ENCODE results near the gene FAIM2.
A peak's percentile ranks its signal among the peaks of the same experiment; 100 is the strongest.
"Not testable (repeated sequence)": the region's sequence is repeated elsewhere in the genome, so short reads cannot be mapped to it uniquely, and the experiment has no call there.

FAIM2 gene

DNA sequence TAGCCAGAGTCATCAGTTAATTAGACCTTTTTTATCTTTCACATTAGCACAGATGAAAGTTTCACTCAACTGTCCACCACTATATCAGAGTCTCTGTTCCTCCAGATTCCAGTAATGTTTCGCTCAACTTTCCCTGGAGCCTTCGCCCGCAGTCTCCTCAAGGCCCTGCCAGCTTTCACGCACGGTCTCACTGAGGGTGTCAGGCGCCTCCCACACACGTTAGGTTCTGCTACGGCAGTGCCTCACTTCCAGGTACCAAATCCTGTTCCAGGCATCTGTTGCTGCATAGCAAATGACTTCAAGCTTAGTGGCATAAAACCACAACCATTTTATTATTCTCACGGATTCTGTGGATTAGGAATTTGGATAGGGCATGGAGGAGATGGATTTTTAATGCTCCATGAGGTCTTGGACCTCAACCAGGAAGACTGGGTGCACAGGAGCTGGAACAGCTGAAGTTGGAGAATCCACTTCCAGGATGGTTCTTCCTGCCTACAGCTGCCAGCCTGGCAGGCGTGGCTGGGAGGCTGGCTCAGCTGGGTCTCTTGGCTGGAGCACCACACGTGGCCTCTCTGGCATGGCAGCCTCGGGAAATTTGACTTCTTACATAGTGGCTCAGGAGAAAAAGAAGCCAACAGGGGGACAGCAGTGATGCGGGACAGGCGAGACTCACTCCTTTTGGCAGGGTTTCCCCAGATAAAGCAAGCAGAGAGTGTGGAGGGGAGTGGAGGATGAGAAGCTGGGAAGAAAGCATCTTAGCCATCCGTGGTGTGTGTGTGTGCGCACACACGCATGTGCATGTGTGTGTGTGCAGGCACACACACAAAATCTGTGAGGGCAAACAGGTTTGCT is 39.5 kb downstream of the FAIM2 start:
- H3K9ac ChIP-seq (ENCODE audit: low read length): no peak overlapping the region
- H3K27me3 ChIP-seq (replicated peaks; ENCODE audit: control insufficient read depth, insufficient read depth, low read length): peaks cover 18% of the 10 kb centered on the region
- H3K4me3 ChIP-seq (ENCODE audit: low read length): no peak overlapping the region
- no peaks in the 10 kb centered on the region for H3K36me3 ChIP-seq (ENCODE audit: control insufficient read depth, insufficient read depth, low read length, severe bottlenecking)
- H3K4me1 ChIP-seq (ENCODE audit: control insufficient read depth, insufficient read depth, low read length): peaks cover 17% of the 10 kb centered on the region
- H3K9me3 ChIP-seq (ENCODE audit: control insufficient read depth, low read length): no peaks in the 10 kb centered on the region
- DNase-seq (ENCODE audit: low read depth): no peak

DNA sequence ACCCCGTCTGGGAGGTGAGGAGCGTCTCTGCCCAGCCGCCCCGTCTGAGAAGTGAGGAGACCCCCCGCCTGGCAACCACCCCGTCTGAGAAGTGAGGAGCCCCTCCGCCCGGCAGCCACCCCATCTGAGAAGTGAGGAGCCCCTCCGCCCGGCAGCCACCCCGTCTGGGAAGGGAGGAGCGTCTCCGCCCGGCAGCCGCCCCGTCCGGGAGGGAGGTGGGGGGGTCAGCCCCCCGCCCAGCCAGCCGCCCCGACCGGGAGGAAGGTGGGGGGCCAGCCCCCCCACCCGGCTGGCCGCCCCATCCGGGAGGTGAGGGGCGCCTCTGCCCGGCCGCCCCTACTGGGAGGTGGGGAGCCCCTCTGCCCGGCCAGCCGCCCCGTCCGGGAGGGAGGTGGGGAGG is 42.8 kb downstream of the FAIM2 start:
- H3K4me3 ChIP-seq (ENCODE audit: low read length); H3K9ac ChIP-seq (ENCODE audit: low read length); DNase-seq (ENCODE audit: low read depth); H3K4me1 ChIP-seq (ENCODE audit: control insufficient read depth, insufficient read depth, low read length); H3K36me3 ChIP-seq (ENCODE audit: control insufficient read depth, insufficient read depth, low read length, severe bottlenecking); H3K9me3 ChIP-seq (ENCODE audit: control insufficient read depth, low read length): not testable (repeated sequence)
- peaks cover 17% of the 10 kb centered on the region for H3K27me3 ChIP-seq (replicated peaks; ENCODE audit: control insufficient read depth, insufficient read depth, low read length)

DNA sequence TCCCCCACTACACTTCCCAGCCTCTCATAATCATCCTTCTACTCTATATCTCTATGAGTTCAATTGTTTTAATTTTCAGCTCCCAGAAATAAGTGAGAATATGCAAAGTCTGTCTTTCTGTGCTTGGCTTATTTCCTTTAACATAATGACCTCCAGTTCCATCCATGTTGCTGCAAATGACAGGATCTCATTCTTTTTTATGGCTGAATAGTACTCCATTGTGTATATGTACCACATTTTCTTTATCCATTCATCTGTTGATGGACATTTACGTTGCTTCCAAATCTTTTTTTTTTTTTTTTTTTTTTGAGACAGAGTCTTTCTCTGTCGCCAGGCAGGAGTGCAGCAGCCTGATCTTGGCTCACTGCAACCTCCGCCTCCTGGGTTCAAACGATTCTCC is 47.8 kb downstream of the FAIM2 start:
- H3K4me3 ChIP-seq (ENCODE audit: low read length); DNase-seq (ENCODE audit: low read depth); H3K9me3 ChIP-seq (ENCODE audit: control insufficient read depth, low read length); H3K4me1 ChIP-seq (ENCODE audit: control insufficient read depth, insufficient read depth, low read length); H3K9ac ChIP-seq (ENCODE audit: low read length); H3K36me3 ChIP-seq (ENCODE audit: control insufficient read depth, insufficient read depth, low read length, severe bottlenecking): not testable (repeated sequence)
- H3K27me3 ChIP-seq (replicated peaks; ENCODE audit: control insufficient read depth, insufficient read depth, low read length): peaks cover 19% of the 10 kb centered on the region

DNA sequence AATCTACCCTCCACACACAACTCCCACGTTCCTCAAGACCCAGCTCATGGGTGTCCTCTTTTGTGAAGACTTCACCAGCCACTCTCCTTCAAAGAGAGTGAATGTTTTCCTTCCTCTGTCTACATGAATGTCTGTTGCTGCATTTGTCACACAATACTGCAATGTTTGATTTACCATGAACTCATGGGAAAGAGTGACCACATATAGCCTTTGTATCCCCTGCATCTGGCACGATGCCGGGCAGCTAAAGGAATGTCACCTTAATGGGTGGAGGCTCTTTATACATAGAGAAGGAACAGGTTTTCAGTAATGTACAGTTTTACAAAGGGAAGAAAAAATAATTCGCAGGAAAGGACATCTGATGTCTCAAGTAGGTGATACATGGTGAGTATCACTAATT is 48.7 kb downstream of the FAIM2 start:
- DNase-seq (ENCODE audit: low read depth): no peak
- no peak overlapping the region for H3K4me3 ChIP-seq (ENCODE audit: low read length)
- no peaks in the 10 kb centered on the region for H3K4me1 ChIP-seq (ENCODE audit: control insufficient read depth, insufficient read depth, low read length)
- H3K27me3 ChIP-seq (replicated peaks; ENCODE audit: control insufficient read depth, insufficient read depth, low read length): peaks cover 19% of the 10 kb centered on the region
- no peak overlapping the region for H3K9ac ChIP-seq (ENCODE audit: low read length)
- H3K9me3 ChIP-seq (ENCODE audit: control insufficient read depth, low read length): no peaks in the 10 kb centered on the region
- H3K36me3 ChIP-seq (ENCODE audit: control insufficient read depth, insufficient read depth, low read length, severe bottlenecking): no peaks in the 10 kb centered on the region

DNA sequence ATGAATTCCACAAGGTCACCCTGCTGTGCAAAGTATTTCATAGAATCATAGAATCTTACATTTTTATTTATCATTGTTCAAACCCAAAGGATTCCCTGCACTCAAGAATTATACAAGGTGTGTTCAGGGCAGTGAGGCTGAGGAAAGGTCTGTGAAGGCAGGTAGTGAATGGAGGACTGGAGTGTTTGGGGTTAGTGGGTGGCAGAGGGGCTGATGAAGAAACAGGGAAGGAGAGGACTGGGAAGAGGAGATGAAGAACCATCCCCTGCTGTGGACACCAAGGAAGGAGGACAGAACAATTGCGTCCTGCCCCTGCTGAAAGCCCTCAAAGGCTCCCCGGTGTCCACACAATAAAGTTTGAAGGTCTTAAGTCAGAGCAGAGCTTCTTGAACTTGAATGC is 50.0 kb downstream of the FAIM2 start:
- no peak overlapping the region for H3K4me3 ChIP-seq (ENCODE audit: low read length)
- H3K27me3 ChIP-seq (replicated peaks; ENCODE audit: control insufficient read depth, insufficient read depth, low read length): peaks cover 24% of the 10 kb centered on the region
- DNase-seq (ENCODE audit: low read depth): no peak
- H3K36me3 ChIP-seq (ENCODE audit: control insufficient read depth, insufficient read depth, low read length, severe bottlenecking): no peaks in the 10 kb centered on the region
- no peak overlapping the region for H3K9ac ChIP-seq (ENCODE audit: low read length)
- peaks cover 5% of the 10 kb centered on the region for H3K9me3 ChIP-seq (ENCODE audit: control insufficient read depth, low read length)
- H3K4me1 ChIP-seq (ENCODE audit: control insufficient read depth, insufficient read depth, low read length): no peaks in the 10 kb centered on the region

DNA sequence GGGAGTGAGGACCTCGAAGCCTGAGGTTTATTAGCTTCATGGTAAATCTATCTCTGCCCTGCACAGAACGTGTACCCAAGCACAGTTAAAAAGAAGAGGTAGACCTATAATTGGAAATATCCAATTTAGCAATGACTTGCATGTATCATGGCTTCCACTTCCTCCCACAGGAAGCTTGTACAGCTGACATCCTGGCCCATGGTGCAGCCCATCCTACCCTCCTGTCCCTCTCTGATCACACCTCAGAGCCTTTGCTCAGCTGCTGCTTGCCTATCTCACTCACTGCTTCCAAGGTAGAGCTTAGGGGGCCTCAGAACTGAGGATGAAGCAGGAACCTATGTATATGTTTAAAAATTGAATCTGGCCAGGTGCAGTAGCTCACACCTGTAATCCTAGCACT is 56.5 kb downstream of the FAIM2 start:
- DNase-seq (ENCODE audit: low read depth): no peak

DNA sequence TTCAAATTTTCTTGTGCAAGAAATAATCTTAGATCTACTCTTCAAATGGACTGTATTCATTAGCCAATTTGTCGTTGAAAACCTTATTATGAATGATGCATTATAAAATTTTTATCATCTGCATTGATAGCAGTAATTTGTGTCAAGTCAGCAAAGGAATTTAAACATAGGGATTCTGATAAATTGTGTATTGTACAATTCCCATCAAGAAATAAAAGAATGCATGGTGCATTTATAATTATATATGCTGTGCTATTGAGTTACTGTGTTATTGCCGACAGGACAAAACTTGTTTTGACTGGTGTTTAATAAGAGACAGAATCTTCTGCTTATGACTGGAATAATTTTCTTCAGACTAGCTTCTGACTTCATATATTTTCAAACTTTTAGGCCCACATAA is 57.7 kb downstream of the FAIM2 start:
- no peak overlapping the region for H3K9ac ChIP-seq (ENCODE audit: low read length)
- peaks cover 5% of the 10 kb centered on the region for H3K9me3 ChIP-seq (ENCODE audit: control insufficient read depth, low read length)
- no peaks in the 10 kb centered on the region for H3K36me3 ChIP-seq (ENCODE audit: control insufficient read depth, insufficient read depth, low read length, severe bottlenecking)
- peaks cover 15% of the 10 kb centered on the region for H3K4me1 ChIP-seq (ENCODE audit: control insufficient read depth, insufficient read depth, low read length)
- H3K4me3 ChIP-seq (ENCODE audit: low read length): no peak overlapping the region
- DNase-seq (ENCODE audit: low read depth): no peak
- peaks cover 16% of the 10 kb centered on the region for H3K27me3 ChIP-seq (replicated peaks; ENCODE audit: control insufficient read depth, insufficient read depth, low read length)

More for the DNA sequence above, 56.5 kb downstream of the FAIM2 start:
- Histone ChIP-seq H3K4me3 (ENCODE audit: low read length) (no peak overlapping the region), H3K9me3 (ENCODE audit: control insufficient read depth, low read length) (peaks cover 5% of the 10 kb centered on the region), H3K4me1 (ENCODE audit: control insufficient read depth, insufficient read depth, low read length) (peaks cover 8% of the 10 kb centered on the region), H3K9ac (ENCODE audit: low read length) (no peak overlapping the region), H3K36me3 (ENCODE audit: control insufficient read depth, insufficient read depth, low read length, severe bottlenecking) (no peaks in the 10 kb centered on the region), H3K27me3 (replicated peaks; ENCODE audit: control insufficient read depth, insufficient read depth, low read length) (peaks cover 20% of the 10 kb centered on the region)

DNA sequence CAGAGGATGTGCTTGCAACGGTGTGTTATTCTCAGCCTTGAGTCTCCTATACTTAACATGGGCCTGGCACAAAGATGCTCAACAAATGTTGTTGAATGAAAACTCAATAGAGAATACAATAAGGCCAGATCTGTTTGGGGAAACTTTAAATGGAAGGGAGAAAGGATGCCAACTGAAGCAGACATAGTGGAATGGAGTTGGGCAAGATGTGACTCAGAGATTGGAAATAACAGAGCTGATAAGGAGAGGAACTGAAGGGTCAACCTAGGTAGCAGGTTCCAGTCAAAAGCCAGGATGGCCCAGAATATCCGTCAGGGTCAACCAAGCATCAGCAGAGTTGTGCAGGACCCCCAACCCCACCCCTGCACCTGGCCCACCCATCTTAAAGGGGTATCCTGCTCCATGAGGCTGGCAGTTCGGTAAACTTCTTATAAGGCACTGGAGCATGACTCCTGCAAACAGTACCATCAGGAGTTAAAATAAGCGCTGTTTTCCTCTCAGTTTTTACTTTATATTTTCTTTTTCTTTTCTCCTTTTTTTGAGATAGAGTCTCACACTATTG is 59.7 kb downstream of the FAIM2 start:
- Histone ChIP-seq H3K36me3 (ENCODE audit: control insufficient read depth, insufficient read depth, low read length, severe bottlenecking) (no peaks in the 10 kb centered on the region), H3K4me1 (ENCODE audit: control insufficient read depth, insufficient read depth, low read length) (peaks cover 15% of the 10 kb centered on the region), H3K9me3 (ENCODE audit: control insufficient read depth, low read length) (peaks cover under 1% of the 10 kb centered on the region), H3K4me3 (ENCODE audit: low read length) (no peak overlapping the region), H3K9ac (ENCODE audit: low read length) (no peak overlapping the region), H3K27me3 (replicated peaks; ENCODE audit: control insufficient read depth, insufficient read depth, low read length) (peaks cover 10% of the 10 kb centered on the region)
- no peak for DNase-seq (ENCODE audit: low read depth)

DNA sequence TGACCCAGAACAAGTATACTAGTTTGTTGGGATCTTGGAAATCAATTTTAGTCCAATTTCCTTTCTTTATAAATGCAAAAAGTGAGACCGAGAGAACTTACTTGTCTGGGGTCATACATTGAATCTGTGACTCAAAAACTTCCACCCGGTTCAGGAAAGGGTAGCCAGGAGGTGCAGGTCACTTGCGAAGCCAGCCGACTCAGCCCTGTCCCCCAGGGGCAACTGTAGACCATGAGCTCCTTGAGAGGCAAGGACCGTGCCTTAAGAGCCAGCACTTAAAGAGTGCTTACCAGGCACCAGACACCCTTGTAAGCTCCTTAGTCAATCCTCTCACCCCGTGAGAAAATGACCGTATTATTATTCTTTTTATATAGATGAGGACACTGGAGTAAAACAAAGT is 60.3 kb downstream of the FAIM2 start:
- Histone ChIP-seq H3K9ac (ENCODE audit: low read length) (peak overlapping the region; percentile 98), H3K9me3 (ENCODE audit: control insufficient read depth, low read length) (no peaks in the 10 kb centered on the region), H3K36me3 (ENCODE audit: control insufficient read depth, insufficient read depth, low read length, severe bottlenecking) (peaks cover 2% of the 10 kb centered on the region), H3K27me3 (replicated peaks; ENCODE audit: control insufficient read depth, insufficient read depth, low read length) (peaks cover 4% of the 10 kb centered on the region), H3K4me3 (ENCODE audit: low read length) (peak overlapping the region; percentile 98), H3K4me1 (ENCODE audit: control insufficient read depth, insufficient read depth, low read length) (peaks cover 15% of the 10 kb centered on the region)
- DNase-seq (ENCODE audit: low read depth): no peak

DNA sequence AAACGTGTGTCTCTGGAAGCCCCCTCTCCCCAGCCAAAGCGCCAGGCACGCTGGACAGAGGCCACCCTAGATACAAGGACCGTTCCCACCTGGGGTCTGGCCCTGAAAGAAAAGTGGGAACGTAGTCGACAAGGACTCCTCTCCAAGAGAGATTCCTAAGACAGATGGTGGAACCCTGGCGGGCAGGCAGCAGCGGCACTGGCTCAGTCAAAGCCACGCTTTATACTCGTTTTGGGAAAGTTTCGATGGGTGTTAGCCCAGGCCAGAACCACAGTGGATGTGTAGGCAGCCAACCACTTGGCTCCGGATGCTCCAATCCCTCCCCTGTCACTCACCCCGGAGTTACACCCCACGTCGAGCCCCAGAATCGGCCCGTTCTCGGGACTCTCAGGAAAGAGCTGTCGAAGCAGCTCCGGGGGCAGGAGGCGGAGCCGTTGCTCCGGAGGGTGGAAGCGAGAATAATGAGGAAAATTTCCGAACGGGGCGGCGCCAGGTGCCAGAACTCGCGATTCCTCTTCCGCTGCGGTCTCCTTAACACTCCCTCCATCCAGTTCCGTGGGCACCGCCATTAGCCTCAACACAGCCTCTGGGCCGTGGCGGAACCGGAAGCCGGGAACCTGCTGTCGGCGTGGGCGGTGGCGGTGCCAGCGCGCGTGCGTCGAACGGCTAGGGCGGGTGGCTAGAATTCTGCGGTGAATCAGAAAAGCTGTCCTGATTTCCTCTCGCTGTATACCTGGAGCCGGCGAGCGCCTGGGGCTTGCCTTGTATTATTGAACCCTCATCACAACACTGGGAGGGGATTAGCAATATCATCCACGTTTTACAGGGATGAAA is 61.0 kb downstream of the FAIM2 start, which contains the start of gene BCDIN3D:
Gene BCDIN3D, minus strand, starts transcription at position 588 of the 834 bp plus-strand sequence. Its CDS starts 19 bp downstream, at position 569.
- H3K9ac ChIP-seq (ENCODE audit: low read length): peak within 1 kb of the TSS; percentile 98
- H3K4me3 ChIP-seq (ENCODE audit: low read length): peak within 1 kb of the TSS; percentile 98

More for the DNA sequence above, 61.0 kb downstream of the FAIM2 start, which contains the start of gene BCDIN3D:
- Histone ChIP-seq H3K27me3 (replicated peaks; ENCODE audit: control insufficient read depth, insufficient read depth, low read length) (no peaks in the 10 kb centered on the region), H3K4me1 (ENCODE audit: control insufficient read depth, insufficient read depth, low read length) (peaks cover 15% of the 10 kb centered on the region), H3K36me3 (ENCODE audit: control insufficient read depth, insufficient read depth, low read length, severe bottlenecking) (peaks cover 8% of the 10 kb centered on the region), H3K9me3 (ENCODE audit: control insufficient read depth, low read length) (no peaks in the 10 kb centered on the region)
- DNase-seq (ENCODE audit: low read depth): peak; percentile 97

Measured in adipocyte (in vitro differentiated cells).